ENCODE measurements around the gene PIK3CA. TPM values are rescaled to one million over a fixed set of nuclear protein-coding genes. Genes with fewer than 3 reads are reported as not detected.

The PIK3CA gene
- total RNA-seq (2021), result 19.8 and 21.6 TPM in 2 replicates
- Bru-seq, nascent RNA, result percentile 80 among the genes with signal in this experiment
- BruChase-seq, experiment 1, labeled RNA remaining after a 2-hour chase, result percentile 80 among the genes with signal in this experiment
- BruChase-seq, experiment 2, labeled RNA remaining after a 6-hour chase, result percentile 67 among the genes with signal in this experiment
- long read RNA-seq, full-length matches to known transcripts, result 15 of 25 reads
- long read RNA-seq, partial matches to known transcripts, result 1 of 25 reads
- long read RNA-seq, other reads (novel, unspliced or antisense), result 9 of 25 reads

GRCh38 chr3:179147873-179148615 is at the start of gene PIK3CA:
PIK3CA (plus strand) TSS chr3:179148357; CDS start chr3:179198826, 50,469 bp downstream.
- no TSS peak for BruUV-seq (replicated peaks)
- Histone ChIP-seq H3K27me3 (replicated peaks; ENCODE audit: insufficient read depth, low read depth, low read length, poor library complexity) (no peaks in the 10 kb centered on the region), H3K4me1 (ENCODE audit: insufficient read depth, low read length, poor library complexity, severe bottlenecking) (peaks cover 24% of the 10 kb centered on the region), H3K36me3 (ENCODE audit: insufficient read depth, low read length, poor library complexity, severe bottlenecking) (no peaks in the 10 kb centered on the region), H3K27ac (ENCODE audit: low read depth, low read length, poor library complexity, severe bottlenecking) (peak within 1 kb of the TSS; percentile 89), H3K9me3 (ENCODE audit: low read depth, low read length, poor library complexity, severe bottlenecking) (no peaks in the 10 kb centered on the region), H3K4me3 (ENCODE audit: low read depth, low read length, poor library complexity, severe bottlenecking) (peak within 1 kb of the TSS; percentile 73)
- CTCF ChIA-PET, result interaction anchor here (0.6 to 1.0 kb wide), 3 partner anchors 38 to 168 kb away, joined by 3 to 5 read pairs (median 4); no protein-coding TSS in a partner anchor
- TF ChIP-seq EZH2 (IDR thresholded peaks at IDR 0.05; ENCODE audit: borderline replicate concordance, low read depth, low read length, poor library complexity, severe bottlenecking), result no peak
- TF ChIP-seq, protein P1, sequence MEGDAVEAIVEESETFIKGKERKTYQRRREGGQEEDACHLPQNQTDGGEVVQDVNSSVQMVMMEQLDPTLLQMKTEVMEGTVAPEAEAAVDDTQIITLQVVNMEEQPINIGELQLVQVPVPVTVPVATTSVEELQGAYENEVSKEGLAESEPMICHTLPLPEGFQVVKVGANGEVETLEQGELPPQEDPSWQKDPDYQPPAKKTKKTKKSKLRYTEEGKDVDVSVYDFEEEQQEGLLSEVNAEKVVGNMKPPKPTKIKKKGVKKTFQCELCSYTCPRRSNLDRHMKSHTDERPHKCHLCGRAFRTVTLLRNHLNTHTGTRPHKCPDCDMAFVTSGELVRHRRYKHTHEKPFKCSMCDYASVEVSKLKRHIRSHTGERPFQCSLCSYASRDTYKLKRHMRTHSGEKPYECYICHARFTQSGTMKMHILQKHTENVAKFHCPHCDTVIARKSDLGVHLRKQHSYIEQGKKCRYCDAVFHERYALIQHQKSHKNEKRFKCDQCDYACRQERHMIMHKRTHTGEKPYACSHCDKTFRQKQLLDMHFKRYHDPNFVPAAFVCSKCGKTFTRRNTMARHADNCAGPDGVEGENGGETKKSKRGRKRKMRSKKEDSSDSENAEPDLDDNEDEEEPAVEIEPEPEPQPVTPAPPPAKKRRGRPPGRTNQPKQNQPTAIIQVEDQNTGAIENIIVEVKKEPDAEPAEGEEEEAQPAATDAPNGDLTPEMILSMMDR (conservative IDR thresholded peaks at IDR 0.05; ENCODE audit: low read depth, low read length), result no peak
- intact Hi-C loops (cut with micrococcal nuclease; ENCODE audit: unreplicated experiment), result loop anchor here (1.0 to 5.0 kb wide), 5 partner anchors 77 to 411 kb away; partner anchors contain the start of gene ZMAT3
- peak; percentile 99 for DNase-seq (ENCODE audit: low spot score)
- POLR2A ChIA-PET (ENCODE audit: low non-redundant PET), result interaction anchor here (0.6 to 0.7 kb wide), 2 partner anchors 415 to 622 kb away, joined by 4 to 10 read pairs; partner anchors contain the start of gene ACTL6A

DNA sequence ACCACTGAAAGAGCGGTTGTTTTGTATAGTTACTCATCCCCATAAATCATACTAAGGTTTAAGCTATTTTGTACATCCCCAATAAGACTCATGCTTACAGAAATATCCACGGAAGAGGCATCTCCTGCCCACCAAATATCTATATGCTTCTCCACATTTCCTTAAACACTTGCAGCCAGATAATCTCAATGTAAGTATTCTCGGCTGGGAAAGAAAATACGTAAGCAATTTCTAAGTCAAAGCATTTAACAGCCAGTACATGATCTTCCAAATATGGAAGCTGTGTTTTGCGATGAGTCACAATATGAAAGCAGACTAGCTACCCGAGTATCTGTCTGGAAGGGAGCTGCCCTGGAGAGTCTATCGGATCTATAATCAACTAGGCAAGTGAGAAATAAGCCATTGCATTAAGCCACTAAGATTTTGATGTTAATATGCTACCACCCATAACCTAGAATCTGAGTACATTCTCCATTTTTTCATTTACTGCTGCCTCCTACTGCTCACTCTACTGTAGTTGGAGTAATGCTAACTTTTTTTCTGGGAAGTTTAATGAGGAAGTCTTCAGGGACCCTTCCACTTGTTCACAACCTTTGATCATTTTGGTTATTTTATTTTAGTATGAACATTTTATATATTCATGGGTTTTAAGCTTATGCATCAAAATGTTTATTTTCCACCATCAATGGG is 49.6 kb upstream of the PIK3CA start:
- TF ChIP-seq EZH2 (IDR thresholded peaks at IDR 0.05; ENCODE audit: borderline replicate concordance, low read depth, low read length, poor library complexity, severe bottlenecking), result no peak
- TF ChIP-seq, protein P1 (conservative IDR thresholded peaks at IDR 0.05; ENCODE audit: low read depth, low read length), result peak; percentile 43; the same call in 1 of the 2 replicates
- Histone ChIP-seq H3K36me3 (ENCODE audit: insufficient read depth, low read length, poor library complexity, severe bottlenecking) (no peaks in the 10 kb centered on the region), H3K27me3 (replicated peaks; ENCODE audit: insufficient read depth, low read depth, low read length, poor library complexity) (no peaks in the 10 kb centered on the region), H3K9me3 (ENCODE audit: low read depth, low read length, poor library complexity, severe bottlenecking) (no peaks in the 10 kb centered on the region), H3K27ac (ENCODE audit: low read depth, low read length, poor library complexity, severe bottlenecking) (no peak overlapping the region), H3K4me1 (ENCODE audit: insufficient read depth, low read length, poor library complexity, severe bottlenecking) (peaks cover 15% of the 10 kb centered on the region), H3K4me3 (ENCODE audit: low read depth, low read length, poor library complexity, severe bottlenecking) (no peak overlapping the region)
- peak; percentile 15 for DNase-seq (ENCODE audit: low spot score)
- POLR2A ChIA-PET (ENCODE audit: low non-redundant PET), result no interaction called here
- BruUV-seq (replicated peaks), result no TSS peak
- CTCF ChIA-PET, result no interaction called here
- intact Hi-C loops (cut with micrococcal nuclease; ENCODE audit: unreplicated experiment), result no loop called here

- H3K27me3 ChIP-seq (replicated peaks; ENCODE audit: insufficient read depth, low read depth, low read length, poor library complexity), result no peaks in the 10 kb centered on the region
- no peak overlapping the region for H3K27ac ChIP-seq (ENCODE audit: low read depth, low read length, poor library complexity, severe bottlenecking)
- no peak overlapping the region for H3K4me3 ChIP-seq (ENCODE audit: low read depth, low read length, poor library complexity, severe bottlenecking)
- ChIA-PET POLR2A (ENCODE audit: low non-redundant PET) (no interaction called here), CTCF (no interaction called here)
- H3K9me3 ChIP-seq (ENCODE audit: low read depth, low read length, poor library complexity, severe bottlenecking), result no peaks in the 10 kb centered on the region
- no peak for TF ChIP-seq EZH2 (IDR thresholded peaks at IDR 0.05; ENCODE audit: borderline replicate concordance, low read depth, low read length, poor library complexity, severe bottlenecking)
- TF ChIP-seq, protein P1 (conservative IDR thresholded peaks at IDR 0.05; ENCODE audit: low read depth, low read length), result no peak
- BruUV-seq (replicated peaks), result no TSS peak
- peaks cover 15% of the 10 kb centered on the region for H3K4me1 ChIP-seq (ENCODE audit: insufficient read depth, low read length, poor library complexity, severe bottlenecking)
- no peaks in the 10 kb centered on the region for H3K36me3 ChIP-seq (ENCODE audit: insufficient read depth, low read length, poor library complexity, severe bottlenecking)
- no peak for DNase-seq (ENCODE audit: low spot score)
- intact Hi-C loops (cut with micrococcal nuclease; ENCODE audit: unreplicated experiment), result no loop called here
Measured at GRCh38 chr3:179100652-179101051, 47.5 kb upstream of the PIK3CA start.

All from A673 (cell line).